ENCODE data around the gene CTU1. TPM values are rescaled to one million over a fixed set of nuclear protein-coding genes. Genes with fewer than 3 reads are reported as not detected.

The CTU1 gene
- total RNA-seq, 1 donor from 2014 or later = 5.3 TPM

Other genes with a start within 250 kb of the CTU1 start
- not detected for gene KLK2, start 235.0 kb downstream of the CTU1 start, total RNA-seq
- gene KLK4, start 197.0 kb downstream of the CTU1 start, total RNA-seq = not detected
- not detected for gene KLK5, start 155.4 kb downstream of the CTU1 start, total RNA-seq
- gene KLK6, start 138.8 kb downstream of the CTU1 start, total RNA-seq = not detected
- not detected for gene KLK7, start 124.5 kb downstream of the CTU1 start, total RNA-seq
- not detected for gene KLK8, start 106.8 kb downstream of the CTU1 start, total RNA-seq
- 0.29 TPM for gene KLK10, start 88.7 kb downstream of the CTU1 start, total RNA-seq
- 1.0 TPM for gene KLK11, start 81.8 kb downstream of the CTU1 start, total RNA-seq
- not detected for gene KLK12, start 73.4 kb downstream of the CTU1 start, total RNA-seq
- gene KLK13, start 43.3 kb downstream of the CTU1 start, total RNA-seq = not detected
- gene KLK14, start 25.5 kb downstream of the CTU1 start, total RNA-seq = not detected
- 3.2 TPM for gene SIGLEC9, start 16.5 kb upstream of the CTU1 start, total RNA-seq
- gene SIGLEC7, start 33.9 kb upstream of the CTU1 start, total RNA-seq = 2.4 TPM
- gene CD33, start 116.7 kb upstream of the CTU1 start, total RNA-seq = 4.0 TPM
- gene SIGLECL1, start 142.7 kb upstream of the CTU1 start, total RNA-seq = not detected
- not detected for gene IGLON5, start 203.2 kb upstream of the CTU1 start, total RNA-seq
- 2.1 TPM for gene VSIG10L, start 233.7 kb upstream of the CTU1 start, total RNA-seq